NCI-H187 (cell line): ENCODE data around the gene TGFBR3.

Experiments used
- DNase-seq, 2 experiments: peaks; one replicate each; lab custom pipeline; 2025; lab: John Stamatoyannopoulos, UW

TGFBR3 gene

DNA sequence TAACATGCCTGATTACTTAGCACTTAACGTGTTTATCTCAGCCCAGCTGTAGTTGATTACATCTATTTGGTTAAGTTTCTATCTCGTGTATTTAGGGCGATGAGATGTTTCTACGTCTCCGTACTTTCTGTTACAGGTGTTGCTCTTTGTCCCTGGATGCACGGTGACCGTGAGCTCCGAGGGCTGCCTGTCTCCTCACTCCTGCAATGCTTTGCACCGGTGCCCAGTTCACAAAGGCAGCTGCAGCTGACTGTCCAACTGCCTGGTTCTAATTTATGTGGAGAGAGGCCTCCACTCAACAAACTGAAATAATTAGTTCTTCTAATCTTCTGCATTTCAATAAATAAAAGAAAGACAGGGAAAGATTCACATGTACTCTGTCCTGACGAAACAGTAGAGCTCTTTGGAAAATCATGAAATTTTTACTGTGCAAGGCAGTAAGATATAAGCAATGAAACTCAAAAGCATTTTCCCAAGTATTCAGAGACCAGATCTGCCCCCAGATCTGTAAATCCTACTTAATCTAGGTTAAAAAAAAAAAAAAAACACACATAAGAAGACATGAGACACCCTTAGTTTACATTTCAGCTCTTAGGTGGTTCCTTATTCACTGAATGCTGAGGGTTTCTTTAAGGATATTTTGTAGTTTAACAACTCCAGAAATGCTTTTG is 108.2 kb downstream of the TGFBR3 start:
- DNase-seq, result no peak

DNA sequence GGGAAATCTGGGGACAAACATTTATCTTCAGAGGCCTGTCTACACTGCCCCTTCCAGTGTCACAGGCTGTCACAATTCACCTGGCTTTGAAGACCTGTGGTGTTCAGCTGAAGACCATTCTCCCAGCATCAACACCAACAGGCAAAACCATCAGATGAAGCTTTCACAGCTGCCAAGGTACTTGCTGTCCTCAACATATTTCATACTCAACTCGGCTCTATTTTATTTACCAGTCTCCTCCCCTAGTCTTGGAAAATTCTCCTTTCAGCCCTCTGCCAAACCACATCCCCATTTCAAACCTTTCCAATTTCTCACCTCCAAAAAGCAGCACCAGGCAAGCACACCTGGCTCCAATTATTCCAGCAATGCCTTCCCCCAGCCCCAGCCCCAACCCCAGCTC is 108.8 kb downstream of the TGFBR3 start:
- no peak for DNase-seq

DNA sequence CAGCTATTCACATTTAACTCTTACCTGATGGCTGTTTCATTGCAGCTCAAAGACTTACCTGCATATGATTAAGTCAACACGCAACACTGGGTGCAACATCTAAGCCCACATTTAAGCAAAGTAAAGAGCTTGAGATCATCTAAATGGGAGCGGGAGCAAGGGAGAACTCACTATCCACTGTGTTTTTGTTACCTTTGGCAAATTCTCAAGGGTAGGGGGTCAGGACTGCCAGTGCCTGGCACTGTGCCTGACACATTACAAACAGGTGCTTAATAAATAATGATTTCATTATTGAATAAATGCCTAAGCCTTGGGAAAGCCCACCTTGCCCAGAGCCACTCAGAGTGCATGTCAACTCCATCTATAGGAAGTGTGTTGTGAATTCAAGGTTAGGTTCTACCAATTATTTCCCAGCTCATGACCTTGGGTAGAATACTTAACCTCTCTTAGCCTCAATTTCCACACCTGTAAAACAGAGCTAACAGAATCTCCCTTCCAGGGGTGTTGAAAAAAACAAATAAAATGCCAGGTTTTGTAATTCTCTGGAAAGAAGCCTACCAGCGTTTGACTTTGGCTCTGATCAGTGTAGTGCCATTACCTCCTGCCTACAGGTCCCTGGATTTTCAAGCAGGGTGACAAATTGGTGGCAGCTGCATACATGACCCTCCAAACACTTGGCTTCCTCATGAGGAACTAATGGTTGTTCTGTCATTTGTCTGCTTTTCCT is 109.7 kb downstream of the TGFBR3 start:
- no peak for DNase-seq

DNA sequence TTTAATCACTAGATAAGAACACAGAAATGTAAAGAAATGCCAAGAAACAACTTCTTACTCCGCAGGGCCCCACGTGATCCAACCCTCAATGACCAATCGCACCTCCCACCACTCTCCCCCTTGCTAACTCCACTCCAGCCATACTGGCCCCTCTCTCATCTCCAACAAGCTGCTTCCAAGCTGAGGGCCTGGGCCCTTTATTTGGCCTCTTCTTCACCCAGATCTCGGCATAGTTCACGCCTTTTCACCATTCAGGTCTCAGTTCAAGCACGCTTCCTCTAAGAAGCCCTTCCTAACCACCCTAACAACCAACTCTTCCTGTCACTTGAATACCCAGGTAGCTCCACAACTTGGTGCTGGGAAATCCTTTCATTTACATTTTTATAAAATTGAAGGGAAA is 110.7 kb downstream of the TGFBR3 start:
- no peak for DNase-seq

DNA sequence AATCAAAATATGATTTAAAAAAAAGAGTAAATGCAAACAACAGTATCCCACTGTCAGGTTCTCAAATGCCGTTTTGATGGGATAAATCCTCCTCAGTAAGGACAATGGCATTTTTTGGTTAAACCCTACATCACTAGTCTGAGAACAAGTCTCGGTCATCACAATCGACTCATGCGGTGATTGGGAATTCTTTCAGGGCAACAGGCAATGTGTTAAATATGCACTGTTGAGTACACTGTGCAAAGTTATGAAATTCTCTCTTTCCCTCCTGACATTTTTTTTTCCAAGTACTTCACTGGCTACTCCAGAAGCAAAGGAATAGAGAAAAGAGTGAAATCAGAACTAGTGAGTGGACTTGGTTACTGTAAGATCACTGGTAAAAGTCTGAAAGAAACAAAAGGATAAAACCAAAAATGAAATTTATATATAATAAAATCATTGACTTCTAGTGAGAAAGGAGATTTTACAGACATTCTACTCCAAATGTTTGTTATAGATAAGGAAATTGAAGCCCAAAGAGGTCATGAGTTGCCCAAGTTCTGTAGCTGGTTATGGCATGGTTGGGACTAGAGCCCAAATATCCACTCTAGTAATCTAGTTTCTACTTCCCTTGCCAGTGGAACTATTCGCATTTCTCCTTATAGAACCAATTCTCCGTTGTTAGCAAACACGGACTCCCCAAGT is 111.3 kb downstream of the TGFBR3 start:
- DNase-seq, result no peak

DNA sequence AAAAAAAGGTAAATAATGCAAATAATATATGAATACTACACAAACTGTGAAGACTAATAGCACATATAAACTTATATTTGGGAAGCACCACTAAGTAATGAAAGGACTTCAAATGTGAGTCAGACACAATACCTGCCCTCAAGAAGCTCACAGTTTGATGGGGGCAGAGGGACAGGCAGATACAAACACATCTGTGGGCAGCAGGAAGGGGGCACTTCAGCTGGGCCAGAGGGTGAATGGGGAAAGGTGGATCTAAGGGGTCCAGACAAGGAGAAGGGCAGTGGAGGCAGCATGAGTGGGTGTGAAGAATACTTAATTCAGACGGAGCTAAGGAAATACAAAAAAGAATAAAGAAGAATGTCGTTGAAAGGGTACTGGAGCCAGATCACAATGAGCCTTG is 114.2 kb downstream of the TGFBR3 start:
- no peak for DNase-seq

DNA sequence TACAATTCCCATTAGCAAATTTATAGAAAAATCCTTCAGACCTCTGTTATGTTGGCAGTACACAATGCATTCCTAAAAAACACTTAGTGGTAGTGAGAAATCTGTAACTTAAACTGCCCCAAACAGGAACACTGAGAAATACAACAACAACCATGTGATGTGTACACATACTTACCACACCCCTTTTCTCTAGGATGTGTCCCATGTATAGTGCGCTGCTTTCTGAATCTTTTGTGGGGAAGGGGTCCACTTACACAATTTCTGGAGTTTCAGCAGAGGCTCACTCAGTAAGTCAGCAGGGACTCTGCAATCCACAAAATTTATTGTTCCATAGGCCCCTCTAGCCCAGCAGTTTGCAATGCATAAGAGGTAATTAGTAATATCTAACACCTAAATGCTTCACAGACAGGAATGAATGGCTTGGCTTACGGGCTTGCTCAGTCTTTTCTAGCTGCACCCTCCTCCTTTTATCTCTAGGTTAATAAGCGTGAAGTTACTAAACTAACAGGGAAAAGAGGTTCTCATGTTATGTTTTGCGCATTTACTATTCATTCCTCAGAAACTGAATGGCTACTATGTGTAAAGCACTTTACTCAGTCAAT is 115.2 kb downstream of the TGFBR3 start:
- DNase-seq, result no peak

DNA sequence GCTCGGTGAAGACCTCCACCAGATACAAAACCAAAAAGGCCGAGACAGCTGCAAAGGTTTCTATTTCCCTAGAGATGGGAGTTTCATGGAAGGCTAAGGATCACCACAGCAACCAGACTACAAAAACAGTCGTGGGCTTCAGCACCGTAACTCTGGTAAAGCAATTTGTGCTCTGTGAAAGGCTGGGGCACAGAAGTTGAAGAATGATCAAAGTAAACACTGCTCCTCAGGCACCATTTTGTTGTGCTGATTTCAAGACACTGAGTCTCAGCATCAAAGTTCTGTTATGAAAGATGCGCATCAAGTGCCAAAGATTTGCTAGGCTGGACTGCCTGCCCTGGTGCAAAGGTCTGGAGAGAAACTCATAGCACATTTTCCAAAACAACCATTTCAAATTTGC is 116.2 kb downstream of the TGFBR3 start:
- DNase-seq, result no peak

DNA sequence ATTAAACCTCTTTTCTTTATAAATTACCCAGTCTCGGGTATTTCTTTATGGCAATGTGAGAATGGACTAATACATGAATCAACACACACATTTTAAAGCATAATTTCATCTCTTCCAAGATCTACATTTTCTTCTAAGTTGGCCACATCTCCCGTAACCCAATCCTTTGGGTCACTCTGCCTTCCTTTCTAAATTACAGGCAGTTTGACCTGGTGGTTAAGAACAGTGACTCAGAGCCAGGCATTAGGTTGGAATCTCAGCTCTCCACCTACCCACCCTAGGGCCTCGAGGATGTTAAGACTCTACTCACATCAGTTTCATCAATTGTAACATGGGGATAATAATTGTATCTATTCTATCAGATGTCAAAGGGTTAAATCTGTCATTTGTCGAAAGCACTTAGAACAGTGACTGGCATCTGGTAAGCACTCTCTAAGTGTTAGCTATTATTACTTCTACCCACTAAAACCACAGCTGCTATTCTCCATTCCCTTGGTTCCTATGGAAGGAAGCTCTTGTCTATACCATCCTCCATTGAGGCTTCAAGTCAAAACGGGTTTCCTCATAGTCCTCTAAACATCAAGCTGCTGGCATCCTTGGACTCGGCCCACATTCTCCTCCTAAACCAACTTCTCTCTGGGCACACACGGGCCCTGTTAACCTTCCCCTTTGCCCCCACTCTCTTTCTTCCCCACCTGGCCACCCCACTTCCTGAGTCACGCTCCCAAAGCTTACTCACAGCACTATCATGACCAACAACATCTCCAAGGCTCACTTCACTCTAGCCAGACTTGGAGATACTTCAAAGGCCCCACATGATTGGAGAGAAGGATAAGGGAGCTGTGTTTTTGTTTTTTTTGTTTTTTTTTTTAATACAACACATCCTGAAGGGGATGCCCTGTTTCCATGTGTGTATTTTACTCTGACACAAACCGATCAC is 116.9 kb downstream of the TGFBR3 start:
- DNase-seq, result no peak

DNA sequence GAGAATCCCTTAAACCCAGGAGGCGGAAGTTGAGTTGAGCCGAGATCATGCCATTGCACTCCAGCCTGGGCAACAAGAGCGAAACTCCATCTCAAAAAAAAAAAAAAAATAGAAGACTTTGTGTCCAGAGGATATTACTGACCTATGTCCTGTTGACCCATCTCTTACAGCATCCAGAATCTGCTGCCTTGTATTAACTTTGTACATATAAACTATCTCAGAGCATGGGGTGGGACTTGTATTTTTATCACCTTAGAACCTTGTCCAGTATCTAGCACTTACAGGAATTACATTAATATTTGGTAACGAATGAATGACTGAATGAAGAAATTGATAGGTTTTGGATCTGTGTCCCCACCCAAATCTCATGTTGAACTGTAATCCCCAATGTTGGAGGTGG is 117.8 kb downstream of the TGFBR3 start:
- no peak for DNase-seq

DNA sequence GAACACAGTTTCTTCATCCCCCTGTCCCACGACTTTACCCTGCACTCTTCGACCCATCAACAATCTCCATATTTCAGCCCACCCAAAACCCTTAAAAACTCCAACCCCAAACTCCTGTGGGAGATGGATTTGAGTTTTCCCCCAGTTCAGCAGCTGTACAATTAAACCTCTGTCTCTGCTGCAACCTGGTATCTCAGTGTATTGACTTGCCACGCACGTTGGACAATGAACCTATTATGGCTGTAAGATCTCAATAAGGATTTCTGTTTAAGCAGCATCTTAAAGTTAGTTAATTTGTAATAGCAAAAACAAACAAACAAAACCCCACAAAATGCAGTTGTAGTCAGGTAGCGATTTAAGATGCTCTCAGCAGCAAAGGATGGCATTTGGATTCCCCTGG is 119.1 kb downstream of the TGFBR3 start:
- DNase-seq, result no peak

DNA sequence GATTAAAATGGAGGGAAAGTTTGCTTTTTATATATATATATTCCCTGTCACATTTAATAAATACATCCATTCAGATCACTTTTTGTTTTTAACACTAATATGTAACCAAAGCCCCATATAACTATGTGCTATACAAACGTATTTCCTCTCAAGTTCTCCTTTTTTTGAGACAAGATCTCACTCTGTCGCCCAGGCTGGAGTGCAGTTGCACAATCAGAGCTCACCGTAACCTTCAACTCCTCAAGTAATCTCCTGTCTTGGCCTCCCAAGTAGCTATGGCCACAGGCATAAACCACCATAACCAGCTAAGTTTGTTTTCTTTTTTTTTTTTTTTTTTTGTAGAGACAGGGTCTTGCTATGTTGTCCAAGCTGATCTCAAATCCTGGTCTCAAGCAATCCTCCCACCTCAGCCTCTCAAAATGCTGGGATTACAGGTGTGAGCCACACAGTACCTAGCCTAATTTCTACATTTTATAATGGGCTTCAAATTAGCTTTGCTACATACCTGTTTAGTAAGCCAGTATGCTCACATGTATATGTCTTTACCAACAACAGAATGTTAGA is 120.0 kb downstream of the TGFBR3 start:
- no peak for DNase-seq

DNA sequence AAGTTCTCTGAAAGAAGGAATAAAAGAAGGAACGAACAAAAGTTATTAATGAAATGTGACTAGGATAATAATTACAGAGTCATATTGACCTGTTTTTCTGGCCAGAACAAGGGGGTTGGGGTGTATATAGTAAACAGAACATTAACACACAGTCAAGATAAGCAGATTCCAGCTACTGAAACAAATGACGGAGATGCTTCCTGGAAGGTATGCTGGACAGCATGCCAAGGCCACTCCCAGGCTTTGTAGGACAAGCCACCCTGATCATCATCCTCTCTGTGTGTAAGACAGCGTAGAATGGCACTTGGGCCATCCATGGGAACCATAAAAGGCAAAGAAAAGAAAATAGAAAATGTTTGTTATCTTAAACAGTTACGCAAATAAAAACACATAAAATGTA is 120.7 kb downstream of the TGFBR3 start:
- no peak for DNase-seq

DNA sequence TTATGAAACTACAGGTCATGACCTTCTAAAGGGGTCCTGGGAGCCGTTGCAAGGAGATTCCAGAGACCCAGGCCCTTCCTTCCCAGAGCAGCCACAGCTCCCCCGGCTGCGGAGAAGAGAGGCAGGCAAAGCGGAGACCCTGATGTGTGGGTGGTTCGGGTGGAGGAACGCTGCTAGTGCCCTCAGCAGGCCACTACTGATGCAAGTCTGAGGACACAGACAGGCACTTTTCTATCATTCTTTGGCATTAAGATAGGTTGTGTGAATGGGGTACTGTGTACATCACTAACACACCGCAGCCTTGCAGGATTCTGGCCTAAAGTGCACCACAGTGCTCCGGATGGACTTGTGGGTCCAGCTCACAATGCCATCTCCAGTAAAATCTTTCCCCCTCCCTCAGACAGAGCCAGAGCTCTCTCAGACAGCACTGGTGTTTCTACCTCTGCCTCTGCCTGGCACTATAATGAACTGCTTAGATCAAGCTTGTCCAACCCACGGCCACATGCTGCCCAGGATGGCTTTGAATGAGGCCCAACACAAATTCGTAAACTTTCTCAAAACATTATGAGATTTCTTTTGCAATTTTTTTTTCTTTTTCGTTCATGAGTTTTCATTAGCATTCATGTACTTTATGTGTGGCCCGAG is 121.4 kb downstream of the TGFBR3 start:
- DNase-seq, result no peak

DNA sequence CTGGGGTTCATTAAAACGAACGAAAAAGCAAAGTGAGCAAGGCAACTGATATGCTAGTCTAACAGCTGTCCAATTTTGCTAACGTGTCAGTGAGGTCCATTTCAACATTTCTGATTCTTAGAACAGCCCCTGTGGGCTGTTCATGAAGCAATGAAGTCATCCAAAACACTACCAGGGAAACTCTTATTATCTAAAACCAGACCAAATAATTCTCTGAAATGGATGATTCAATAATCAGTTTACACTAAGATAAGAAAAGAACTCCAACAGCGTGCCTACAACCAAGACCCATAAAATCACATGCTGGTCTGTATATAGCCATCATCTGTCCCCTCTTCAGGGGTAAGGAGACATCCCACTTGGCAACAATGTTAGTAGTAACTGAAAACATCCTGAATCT is 122.7 kb downstream of the TGFBR3 start:
- DNase-seq, result no peak

DNA sequence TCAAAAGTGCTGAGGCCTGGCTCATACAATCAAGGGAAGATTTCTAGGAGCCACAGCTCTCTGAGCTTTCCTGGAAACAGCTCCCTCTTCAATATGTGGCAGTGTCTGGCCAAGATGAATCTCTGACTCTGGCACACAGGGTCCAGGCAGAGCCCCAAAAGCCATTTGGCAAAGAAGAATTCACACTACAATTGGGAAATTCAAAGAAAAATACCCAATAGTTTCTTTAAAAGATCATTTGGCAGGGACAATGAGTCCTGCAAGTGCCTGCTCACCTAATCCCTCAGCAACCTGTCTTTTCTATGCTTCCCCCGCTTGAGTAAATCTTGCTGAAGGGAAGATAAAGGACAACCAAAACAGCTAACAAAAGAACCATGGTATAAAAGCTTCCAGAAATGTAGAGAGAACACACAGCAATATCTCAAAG is 124.6 kb downstream of the TGFBR3 start:
- DNase-seq, result no peak

DNA sequence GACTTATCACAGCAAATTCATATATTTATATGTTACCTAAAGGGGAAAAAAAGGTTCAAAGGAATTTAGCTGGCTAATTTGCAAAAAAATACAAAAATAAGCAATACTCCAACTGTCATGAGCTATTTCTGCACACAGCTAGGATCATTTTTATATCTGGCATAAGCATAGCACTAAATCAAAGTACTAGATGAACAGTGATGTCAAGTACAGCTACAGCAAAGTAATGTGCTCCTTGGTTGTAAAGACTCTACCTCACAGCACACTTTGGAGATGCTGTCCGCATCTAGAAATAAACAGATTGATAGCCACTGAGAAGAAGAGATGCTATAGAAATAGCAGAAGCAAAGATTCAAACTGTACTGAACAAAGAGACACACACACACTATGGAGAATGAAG is 125.4 kb downstream of the TGFBR3 start:
- DNase-seq, result no peak

DNA sequence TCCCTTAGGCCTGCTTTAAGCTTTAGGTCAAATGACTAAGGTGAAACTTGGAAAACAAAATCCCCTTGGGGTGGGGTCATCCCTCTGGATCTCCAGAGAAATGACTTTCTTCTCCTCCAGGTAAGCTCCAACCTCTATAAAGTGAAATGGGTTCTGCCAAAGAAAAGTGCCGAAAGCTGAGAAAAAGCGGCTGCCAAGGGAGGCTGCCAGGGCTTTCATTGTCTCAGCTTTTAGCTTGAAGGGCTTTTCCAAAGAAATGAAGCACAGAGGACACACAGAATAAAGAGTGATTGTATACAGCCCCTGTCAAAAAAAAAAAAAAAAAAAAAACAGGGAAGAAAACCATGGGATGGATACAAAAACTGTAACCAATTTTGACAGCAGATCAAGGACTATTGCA is 126.9 kb downstream of the TGFBR3 start:
- no peak for DNase-seq

DNA sequence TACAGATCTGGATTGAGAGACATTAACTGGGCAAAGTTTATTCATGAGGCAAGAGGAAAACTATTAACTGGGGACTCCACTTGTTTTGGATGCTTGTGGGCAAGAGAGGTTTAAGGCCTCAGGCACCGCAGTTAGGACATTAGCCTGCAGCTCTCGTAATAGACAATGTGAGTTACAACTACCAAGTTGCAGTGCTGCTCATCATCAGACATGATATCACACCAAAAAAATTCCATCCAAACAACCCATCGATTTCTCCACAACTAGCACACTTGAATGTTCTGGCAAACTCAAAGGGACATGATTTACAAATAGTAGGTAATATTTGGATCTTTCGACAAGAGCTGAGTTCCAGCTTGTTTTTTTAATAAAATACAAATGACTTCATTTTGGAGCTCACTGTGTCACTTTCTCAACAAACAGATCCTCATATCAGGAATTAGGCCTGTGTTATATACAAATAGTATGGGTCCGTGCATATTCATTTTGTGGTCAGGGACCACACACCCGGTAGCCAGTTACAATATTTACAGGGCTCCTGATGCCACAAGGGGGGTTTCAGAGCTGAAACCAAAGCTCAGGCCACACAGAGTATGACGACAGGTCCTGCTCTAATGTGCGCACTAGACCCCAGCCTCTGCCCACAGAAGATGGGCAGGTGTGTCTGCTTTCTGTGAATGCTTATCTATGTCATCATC is 128.0 kb downstream of the TGFBR3 start:
- DNase-seq, result no peak

DNA sequence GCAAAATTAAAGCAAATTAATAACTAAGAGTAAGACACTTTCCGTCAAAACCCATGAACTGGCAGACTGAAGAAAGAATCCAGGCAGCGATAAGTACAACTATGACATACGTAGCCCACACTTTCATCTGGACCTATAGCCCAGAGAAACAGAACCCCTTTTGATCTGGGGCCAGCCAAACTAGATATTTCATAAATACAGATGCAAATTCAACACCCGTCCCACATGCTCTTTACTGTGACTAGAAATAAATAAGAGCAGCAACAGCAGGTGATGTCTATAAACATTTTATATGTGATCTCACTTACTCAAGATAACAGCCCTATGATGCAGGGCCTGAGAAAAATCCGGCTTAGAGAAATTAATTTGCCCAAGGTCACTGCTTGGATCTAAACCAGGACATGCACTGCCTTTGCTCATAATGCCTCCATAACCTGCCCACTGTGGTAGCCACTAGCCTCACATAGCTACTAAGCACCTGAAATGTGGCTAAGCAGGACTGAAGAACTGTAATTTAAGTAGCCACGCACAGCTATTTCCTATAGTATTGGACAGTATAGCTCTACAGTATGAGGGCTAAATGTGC is 130.2 kb downstream of the TGFBR3 start:
- DNase-seq, result no peak
